Measurements from ENCODE around the gene UNC5CL.

DNA sequence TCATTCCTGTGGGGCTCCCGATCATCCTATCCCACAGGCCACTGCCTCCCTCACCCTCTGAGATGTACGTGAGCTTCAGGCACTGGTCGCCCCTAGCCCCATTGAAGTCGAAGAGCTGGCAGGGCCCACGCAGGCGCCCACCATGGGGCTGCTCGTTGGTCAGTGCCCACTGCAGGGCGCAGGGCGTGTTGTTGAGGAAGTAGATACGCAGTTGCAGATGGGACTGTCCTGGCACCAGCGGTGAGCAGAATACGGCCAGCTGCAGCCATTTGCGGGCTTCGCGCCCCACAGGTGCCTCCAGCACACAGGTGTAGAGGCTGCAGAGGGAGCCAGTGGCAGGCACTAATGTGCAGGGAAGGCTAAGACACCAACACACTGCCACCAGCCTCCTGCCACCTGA is 6.2 kb downstream of the UNC5CL start:
- TF ChIP-seq, protein P1, sequence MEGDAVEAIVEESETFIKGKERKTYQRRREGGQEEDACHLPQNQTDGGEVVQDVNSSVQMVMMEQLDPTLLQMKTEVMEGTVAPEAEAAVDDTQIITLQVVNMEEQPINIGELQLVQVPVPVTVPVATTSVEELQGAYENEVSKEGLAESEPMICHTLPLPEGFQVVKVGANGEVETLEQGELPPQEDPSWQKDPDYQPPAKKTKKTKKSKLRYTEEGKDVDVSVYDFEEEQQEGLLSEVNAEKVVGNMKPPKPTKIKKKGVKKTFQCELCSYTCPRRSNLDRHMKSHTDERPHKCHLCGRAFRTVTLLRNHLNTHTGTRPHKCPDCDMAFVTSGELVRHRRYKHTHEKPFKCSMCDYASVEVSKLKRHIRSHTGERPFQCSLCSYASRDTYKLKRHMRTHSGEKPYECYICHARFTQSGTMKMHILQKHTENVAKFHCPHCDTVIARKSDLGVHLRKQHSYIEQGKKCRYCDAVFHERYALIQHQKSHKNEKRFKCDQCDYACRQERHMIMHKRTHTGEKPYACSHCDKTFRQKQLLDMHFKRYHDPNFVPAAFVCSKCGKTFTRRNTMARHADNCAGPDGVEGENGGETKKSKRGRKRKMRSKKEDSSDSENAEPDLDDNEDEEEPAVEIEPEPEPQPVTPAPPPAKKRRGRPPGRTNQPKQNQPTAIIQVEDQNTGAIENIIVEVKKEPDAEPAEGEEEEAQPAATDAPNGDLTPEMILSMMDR (IDR thresholded peaks at IDR 0.05), result no peak
- TF ChIP-seq EP300 (IDR thresholded peaks at IDR 0.05), result no peak
